SW 1271 (cell line): Measurements from ENCODE around the gene PYURF.
"Not testable (repeated sequence)": the region's sequence is repeated elsewhere in the genome, so short reads cannot be mapped to it uniquely, and the experiment has no call there.

Source experiments
- DNase-seq, 2 experiments: peaks; one replicate each; lab custom pipeline; 2025; lab: John Stamatoyannopoulos, UW

The PYURF gene, protein sequence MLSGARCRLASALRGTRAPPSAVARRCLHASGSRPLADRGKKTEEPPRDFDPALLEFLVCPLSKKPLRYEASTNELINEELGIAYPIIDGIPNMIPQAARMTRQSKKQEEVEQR

DNA sequence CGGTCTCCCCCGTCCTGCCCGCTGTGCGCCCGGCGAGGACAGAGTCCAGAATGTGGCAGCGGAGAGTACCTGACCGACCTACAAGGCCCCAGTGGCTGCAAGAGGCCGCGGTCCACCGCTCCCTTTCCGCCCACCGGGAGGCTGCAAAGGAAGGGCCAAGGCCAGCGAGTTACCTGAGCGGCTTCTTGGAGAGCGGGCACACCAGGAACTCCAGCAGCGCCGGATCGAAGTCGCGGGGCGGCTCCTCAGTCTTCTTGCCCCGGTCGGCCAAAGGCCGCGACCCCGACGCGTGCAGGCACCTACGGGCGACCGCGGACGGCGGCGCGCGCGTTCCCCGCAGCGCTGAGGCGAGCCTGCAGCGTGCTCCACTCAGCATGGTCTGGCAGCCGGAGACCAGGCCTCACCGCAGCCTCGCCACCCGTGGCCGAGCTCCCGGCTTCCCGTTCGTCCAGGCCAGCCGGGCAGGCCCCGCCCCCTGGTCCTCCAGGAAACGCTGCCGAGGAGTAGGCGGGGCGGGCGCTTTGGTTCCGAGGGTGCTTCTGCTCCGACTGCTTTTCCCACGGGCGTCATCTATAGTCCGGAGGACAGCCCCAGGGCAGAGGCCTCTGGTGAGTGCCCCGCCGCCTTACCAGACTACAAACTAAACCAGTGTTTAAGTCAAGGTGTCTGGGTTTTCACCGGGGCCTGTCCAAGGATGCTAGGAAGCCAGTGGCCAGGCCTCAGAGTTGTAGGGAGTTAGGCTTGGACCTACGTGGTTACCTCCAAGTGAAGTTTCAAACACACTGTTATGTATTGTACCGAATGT lies at the start of gene PYURF:
Gene PYURF (minus strand): TSS at position 452 of the 805 bp plus-strand sequence. CDS start 76 bp downstream, at position 376.
- DNase-seq, result peak; percentile 67 to 84

DNA sequence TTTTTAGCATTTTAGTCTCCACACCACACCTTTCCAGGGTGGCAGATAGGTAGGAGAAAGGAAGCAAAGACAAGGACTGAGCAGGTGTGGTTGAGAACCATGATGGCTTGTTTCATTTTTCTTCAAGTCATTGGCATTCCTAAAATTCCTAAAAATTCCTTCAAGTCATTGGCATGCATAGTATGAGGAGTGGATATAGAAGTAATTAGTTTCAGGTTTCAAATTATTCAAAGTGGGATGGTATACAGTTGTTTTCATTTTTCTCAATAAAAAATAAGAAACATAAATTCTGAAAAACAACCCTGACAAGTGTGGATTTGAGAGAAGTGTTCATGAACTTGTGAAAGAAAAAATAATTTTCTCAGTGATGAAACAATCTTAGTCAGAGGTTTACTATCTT lies 46.4 kb upstream of the PYURF start:
- DNase-seq, result no peak

DNA sequence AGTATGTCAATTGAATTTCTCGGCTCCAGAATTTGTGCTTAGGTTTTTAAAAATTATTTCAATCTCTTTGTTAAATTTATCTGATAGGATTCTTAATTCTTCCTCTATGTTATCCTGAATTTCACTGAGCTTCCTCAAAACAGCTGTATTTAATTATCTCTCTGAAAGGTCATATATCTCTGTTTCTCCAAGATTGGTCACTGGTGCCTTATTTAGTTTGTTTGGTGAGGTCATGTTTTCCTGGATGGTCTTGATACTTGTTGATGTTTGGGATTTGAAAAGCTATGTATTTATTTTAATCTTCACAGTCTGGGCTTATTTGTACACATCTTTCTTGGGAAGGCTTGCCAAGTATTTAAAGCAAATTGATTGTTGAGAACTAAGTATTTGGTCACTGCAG lies 44.0 kb upstream of the PYURF start:
- DNase-seq, result no peak

DNA sequence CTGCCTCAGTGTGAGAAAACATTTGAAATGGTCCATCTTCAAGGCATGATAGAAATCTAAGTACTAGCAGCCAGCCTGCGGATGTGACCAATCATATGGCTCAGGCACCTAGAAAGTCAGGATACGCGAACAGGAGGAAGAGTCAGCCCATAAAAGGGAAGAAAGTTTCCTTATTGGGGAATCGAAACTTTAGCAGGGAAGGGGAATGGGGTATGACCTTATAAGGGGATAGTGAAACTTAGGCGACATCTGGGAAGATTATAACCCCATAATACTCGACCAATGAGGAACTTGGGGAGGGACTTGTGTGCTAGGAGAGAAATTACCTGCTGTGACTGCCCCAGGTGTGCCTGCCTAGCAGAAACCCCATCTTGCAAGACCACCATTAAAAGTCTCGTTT lies 26.2 kb upstream of the PYURF start:
- no peak for DNase-seq

DNA sequence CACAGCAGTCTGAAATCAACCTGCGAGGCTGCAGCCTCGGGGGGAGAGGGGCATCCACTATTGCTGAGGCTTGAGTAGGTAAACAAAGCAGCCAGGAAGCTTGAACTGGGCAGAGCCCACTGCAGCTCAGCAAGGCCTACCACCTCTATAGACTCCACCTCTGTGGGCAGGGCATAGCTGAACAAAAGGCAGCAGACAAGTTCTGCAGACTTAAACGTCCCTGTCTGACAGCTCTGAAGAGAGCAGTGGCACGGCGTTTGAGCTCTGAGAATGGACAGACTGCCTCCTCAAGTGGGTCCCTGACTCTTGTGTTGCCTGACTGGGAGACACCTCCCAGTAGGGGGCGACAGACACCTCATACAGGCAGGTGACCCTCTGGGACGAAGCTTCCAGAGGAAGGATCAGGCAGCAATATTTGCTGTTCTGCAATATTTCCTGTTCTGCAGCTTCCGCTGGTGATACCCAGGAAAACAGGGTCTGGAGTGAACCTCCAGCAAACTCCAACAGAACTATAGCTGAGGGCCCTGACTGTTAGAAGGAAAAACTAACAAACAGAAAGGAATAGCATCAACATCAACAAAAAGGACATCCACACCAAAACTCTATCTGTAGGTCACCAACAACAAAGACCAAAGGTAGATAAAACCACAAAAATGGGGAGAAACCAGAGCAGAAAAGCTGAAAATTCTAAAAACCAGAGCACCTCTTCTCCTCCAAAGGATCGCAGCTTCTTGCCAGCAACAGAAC lies 15.9 kb upstream of the PYURF start:
- DNase-seq, result not testable (repeated sequence)

DNA sequence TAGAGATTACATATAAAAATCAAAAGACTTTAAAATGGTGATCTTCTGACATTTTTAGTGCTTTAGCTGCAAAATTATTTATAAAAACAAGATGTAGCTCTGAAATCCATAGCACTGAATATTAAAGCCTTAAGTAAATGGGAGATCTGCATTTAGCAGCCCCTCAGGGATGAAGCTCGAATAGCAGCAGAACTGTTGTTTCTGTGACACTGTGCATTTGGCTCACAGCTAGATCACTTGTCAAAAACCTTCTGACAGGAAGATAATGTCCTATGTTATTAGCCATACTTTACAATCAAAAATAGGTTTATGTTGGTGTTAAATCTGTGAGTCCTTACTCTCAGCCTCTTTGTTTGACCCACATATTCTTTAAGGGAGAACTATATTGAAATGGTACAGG lies 14.1 kb upstream of the PYURF start:
- no peak for DNase-seq

DNA sequence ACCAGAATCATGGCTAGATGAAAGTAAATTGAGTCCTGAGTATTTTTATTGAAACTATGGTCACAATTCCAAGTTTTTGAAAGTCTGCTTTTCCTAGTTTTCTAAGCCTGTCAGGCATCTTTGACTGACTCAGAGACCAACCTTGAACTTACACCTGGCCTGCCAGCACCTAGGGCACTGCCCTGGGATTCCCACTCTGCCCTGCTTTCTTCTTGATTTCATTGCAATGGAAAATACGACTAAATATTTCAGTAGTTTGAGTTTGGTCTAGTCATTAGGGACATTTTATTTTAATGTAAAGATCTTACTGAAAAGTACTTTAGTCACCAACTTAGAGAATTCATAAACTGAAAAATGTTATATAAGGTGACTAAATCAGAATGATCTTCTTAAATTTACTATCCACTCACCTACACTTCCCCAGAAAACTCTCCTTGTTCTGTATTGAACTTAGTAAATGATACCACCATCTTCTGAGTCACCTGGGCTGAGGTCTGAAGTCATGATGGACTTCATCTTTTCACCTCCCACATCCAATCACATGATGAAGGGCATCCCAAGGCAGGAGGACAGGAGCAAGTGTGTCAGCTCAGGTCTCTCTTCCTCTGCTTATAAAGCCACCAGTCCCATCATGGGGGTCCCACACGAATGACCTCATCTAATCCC lies 11.6 kb upstream of the PYURF start:
- DNase-seq, result no peak

DNA sequence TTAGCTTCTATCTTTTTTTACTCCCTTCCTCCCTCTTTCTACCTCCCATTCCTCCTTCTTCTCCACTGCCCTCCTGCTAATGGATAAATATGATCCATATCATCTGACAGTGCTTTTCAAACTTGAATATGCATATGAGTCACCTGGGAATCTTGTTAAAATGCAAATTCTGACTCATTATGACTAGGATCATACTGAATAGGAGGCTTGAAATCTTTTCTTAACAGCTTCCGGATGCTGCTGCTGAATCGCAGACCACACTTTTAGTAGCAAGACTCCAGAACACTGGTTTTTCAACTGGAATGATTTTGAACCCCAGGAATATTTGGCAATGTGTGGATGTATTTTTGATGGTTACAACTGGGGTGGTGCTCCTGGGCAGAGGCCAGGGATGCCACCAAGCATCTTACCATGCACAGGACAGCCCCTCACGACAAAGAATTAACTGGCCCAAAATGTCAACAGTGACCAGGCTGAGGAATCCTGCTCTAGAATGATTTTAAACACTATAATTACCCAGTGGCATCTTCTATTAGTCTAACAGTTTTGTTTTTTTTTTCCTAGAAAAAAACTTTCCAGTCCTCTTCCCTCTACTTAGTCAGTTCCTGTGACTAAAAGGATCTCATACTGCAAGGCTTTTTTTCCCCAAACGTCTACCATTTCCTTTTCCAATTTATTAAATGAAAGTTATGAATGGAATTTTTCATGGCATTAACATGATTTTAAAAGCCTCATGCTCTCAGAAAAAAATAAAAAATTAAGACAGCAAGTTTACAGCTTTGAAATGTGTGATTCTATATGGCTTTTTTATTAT lies 10.6 kb upstream of the PYURF start:
- peak; percentile 53 to 68 for DNase-seq

DNA sequence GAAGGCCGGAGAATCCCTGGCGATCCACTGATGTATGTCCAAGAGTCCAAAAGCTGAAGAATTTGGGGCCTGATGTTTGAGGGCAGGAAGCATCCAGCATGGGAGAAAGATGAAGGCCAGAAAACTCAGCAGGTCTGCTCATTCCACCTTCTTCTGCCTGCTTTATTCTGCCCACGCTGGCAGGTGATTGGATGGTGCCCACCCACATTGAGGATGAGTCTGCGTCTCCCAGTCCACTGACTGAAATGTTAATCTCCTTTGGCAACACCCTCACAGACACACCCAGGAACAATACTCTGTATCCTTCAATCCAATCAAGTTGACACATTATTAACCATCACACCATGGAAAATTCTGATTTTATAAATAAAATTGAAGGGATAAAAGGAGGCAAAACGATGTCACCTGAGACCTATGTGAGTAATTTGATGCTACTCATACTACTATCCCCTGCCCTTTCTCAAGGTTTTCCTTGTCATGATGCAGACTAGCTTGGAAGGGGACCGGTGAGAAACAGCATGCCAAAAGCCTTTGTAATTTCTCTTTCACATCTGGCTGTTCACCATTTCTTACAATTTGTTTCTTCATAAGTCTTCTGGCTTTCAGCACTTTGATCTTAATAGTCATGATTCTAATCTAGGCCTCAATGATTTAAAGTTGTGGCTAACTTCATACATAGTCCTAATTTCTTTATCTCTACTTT lies 9.7 kb upstream of the PYURF start:
- DNase-seq, result peak; percentile 1 to 34

DNA sequence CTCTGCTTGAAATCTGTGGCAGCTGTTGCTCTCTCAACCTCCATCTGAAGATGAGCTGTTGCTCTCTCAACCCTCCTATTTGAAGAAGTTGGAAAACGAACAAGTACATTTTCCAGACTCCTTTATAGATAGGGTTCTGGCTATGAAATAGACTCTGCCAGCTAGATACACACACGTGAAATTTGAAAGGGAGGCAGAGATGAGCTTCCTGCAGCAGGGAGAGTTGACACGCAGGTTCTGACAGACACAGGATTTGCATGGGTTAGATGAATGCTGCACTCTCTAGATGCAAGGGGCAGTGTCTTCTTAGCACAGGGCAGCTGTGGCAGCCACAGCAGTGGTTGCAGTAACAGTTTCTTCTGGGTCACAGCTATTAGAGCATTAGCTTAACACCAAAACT lies 8.0 kb upstream of the PYURF start:
- DNase-seq, result peak in 1 of 2 experiments; percentile 23

DNA sequence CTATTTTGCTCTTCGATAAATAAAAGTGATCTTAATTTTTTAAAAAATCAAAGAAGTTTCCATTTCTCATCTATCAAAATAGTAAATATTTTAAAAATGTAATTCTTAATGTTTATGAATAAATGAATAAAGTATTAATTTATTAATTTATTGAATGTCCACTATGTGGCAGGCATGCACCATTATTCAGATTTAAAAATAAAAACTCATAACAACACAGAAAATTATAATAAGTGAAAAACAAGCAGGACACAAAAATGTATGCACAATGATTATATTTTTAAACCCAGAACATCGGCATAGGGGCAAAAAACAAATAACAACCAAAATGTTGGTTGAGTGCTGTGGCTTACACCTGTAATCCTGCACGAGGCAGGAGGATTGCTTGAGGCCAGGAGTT lies 5.3 kb upstream of the PYURF start:
- DNase-seq, result peak in 1 of 2 experiments; percentile 2

DNA sequence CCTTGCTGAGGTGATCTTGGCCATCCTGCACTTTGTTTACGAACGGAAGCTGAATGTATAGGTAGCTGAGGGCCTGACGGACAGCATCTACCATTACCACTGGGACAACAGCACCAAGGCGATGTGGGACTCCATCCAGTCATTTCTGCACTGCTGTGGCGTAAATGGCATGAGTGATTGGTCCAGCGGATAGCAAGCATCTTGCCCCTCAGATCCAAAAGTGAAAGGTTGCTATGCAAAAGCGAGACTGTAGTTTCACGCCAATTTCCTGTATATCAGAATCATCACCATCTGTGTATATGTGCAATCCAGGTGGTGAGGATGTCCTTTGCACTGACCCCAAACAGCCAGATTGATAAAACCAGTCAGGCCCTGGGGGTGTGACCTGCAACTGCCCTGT lies 4.2 kb upstream of the PYURF start:
- no peak for DNase-seq

DNA sequence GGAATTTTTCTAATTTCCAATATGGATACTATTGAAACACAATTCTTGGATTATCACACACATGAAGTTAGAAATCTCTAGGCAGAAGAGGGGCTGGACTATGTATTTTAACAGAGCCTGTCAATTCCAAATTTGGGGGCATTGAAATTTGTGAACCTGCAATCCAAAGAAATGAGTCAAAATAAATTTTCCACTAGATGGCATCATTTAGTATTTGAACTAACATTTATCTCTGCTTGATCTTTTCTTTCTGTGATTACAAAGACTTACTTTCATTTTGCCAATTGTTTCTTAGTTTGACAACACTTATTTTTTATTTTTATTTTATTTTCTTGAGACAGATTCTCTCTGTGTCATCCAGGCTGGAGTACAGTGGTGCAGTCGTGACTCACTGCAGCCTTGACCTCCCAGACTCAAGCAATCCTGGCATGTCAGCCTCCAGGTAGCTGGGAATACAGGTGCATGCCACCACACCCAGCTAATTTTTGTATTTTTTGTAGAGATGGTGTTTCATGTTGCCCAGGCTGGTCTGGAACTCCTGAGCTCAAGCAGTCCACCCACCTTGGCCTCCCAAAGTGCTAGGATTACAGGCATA lies 2.7 kb upstream of the PYURF start:
- peak in 1 of 2 experiments; percentile 36 for DNase-seq

DNA sequence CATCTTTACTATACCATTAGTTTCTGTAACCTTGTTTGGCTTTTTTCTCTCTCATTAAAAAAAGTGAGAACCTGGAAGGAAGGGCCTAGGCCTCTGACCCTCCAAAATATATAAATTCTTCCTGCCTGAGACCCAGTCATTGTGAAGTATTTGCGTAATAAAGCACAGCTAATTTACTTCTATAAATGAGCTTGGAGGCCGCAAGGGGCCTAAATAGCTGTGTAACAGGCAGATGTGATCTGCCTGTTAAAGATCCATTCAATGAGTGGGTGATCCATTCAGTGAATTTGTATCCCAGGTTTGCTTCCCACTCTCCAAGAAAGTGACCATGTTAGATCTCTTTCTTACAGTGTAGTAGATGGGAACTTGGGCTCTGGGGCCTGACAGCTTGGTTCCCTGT lies 595 bp upstream of the PYURF start:
- no peak for DNase-seq

DNA sequence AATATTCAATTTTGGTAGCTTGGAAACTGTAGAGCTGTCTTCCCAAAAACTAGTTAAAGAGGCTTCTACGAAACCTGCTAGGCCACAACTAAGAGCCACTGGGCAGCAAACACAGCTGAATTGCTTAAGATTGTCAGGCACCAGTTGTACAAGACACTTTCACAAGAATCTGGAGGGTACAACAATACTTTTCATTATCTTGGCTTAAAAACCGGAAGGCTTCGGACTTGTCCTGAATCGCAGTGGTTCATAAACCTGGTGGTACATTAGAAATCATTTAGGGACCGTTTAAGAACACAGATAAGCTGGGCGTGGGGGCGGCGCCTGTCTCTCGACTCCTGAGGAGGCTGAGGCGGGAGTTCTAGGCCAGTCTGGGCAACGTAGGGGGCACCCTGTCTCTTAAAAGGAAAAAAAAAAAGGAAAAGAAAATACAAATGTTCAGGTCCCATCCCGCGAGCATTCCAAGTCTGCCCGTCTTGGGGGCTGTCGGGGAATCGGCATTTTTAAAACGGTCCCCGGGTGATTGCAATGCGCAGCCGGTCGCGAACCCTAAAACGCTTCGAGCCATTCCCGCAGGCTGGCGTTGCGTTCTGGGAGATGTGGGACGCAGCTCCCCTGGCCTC lies 763 bp downstream of the PYURF start:
- peak in 1 of 2 experiments; percentile 26 for DNase-seq

DNA sequence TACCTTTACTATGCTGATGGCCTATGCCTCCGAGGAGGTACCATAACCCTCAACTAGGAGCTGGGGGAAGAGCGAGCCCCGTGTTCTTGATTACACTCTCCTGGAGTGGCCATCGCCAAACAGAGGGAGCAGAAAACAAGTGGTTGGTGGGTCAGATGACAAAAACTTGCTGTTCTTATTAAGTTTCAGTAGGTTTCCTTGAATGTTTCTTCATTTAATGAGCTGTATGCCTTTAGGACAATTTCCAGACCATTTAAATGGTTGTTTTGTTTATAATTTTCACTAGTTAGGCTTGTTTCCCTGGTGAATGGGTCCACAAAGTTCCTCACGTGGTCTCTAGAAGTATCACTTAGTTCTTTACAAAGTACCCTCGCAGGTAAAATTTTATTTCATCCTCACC lies 4.7 kb downstream of the PYURF start:
- DNase-seq, result no peak

DNA sequence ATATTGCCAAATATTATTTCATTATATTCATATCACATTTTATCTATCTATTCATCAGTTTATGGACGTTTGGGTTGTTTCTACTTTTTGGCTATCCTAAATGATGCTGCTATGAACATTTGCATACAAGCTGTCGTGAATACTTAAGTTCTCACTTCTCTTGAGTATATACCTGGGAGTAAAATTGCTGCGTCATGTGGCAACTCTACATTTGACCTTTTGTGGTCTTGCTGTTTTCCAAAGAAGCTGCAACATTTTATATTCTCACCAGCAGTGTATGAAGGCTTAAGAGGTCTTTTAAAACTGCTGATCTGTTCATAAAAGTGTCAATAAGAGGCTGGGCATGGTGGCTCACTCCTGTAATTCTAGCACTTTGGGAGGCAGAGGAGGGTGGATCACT lies 5.8 kb downstream of the PYURF start:
- DNase-seq, result no peak

DNA sequence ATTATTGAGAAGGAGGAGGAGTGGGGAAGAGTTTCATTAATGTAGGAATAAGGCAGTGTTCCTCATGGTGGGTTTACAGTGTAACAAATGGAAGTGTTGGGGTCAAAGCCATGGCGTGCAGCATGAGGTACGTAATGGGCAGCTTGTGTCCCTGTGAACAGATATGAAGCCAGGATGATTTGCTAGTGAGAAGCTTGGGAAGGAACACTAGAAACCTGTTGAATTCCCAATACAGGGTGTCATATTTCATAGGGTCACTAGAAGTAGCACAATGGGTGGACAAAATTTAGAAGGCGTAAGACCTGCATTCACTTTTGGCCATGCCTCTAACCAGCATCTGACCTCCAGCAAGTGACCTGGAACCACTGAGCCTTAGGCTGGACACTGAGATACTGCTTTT lies 6.8 kb downstream of the PYURF start:
- no peak for DNase-seq

DNA sequence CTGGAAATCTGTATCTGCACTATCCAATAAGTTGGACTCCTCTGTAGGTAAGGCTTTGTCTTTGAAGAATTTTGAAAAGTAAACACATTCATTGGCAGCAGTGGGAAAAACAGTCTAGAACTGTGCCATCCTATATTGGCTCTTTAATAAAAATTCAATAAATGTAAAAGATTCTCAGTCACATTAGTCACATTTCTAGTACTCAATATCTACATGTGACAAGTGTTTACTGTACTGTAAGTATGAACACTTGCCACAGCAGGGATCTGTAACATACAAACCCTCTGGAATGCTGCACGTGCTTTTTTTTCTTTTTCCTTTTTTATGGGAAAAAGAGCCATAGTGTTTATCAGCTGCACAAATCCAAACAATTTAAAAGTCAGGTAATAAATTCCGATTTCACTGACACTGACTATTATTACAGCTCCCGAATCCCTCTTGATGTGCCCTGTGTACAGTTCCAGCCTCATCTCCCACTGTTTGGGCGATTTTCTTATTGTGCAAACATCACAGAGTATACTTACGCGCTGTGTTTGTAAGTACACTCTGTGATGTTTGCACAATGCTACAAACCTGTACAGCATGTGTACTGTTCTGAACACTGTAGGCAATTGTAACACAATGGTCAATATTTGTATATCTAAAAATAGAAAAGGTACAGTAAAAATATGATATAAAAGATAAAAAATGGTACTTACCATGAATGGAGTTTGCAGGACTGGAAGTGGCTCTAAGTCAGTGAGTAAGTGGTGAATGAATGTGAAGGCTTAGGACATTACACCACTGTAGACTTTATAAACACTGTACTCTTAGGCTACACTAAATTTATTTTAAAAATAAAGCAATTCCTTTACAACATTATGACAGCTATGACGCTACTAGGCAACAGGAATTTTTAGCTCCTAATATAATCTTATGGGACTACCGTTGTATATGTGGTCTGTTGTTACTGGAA lies 8.7 kb downstream of the PYURF start:
- no peak for DNase-seq
